ENCODE measurements around the gene NHS. TPM values are rescaled to one million over a fixed set of nuclear protein-coding genes. Genes with fewer than 3 reads are reported as not detected.

NHS gene
- total RNA-seq, 2 donors from 2014 or later: 6.0 to 7.3 TPM

- no peak overlapping the region for H3K9ac ChIP-seq (ENCODE audit: extremely low read depth, low read length, poor library complexity, severe bottlenecking)
- H3K4me3 ChIP-seq (ENCODE audit: low read length): no peak overlapping the region
- peaks cover 2% of the 10 kb centered on the region for H3K27me3 Mint-ChIP-seq (ENCODE audit: insufficient read depth)
- H3K4me3 Mint-ChIP-seq: no peak overlapping the region
- no peaks in the 10 kb centered on the region for H3K4me1 ChIP-seq (ENCODE audit: control insufficient read depth, insufficient read depth, low read length)
- no peaks in the 10 kb centered on the region for H3K27me3 ChIP-seq (ENCODE audit: control insufficient read depth, insufficient read depth, low read length, poor library complexity, severe bottlenecking)
- no peak overlapping the region for H3K27ac ChIP-seq (ENCODE audit: low read depth, low read length)
- H3K27ac Mint-ChIP-seq: no peak overlapping the region
- no peaks in the 10 kb centered on the region for H3K36me3 ChIP-seq (ENCODE audit: control insufficient read depth, insufficient read depth, low read length)
- WGBS, 2 experiments (ENCODE audit: insufficient coverage in 1 of 2, insufficient read length in 1 of 2): 93 to 100% methylated on average over 3 to 6 of the region's 6 CpGs
- H3K36me3 Mint-ChIP-seq (ENCODE audit: low read depth): no peaks in the 10 kb centered on the region
- H3K9me3 ChIP-seq (ENCODE audit: control insufficient read depth, low read length): no peaks in the 10 kb centered on the region
- DNase-seq: no peak
- H3K9me3 Mint-ChIP-seq: no peaks in the 10 kb centered on the region
- no peak for TF ChIP-seq CTCF (conservative IDR thresholded peaks at IDR 0.05)
- peaks cover 6% of the 10 kb centered on the region for H3K4me1 Mint-ChIP-seq
Measured at GRCh38 chrX:17470136-17470535, 95.1 kb downstream of the NHS start.

- peaks cover 10% of the 10 kb centered on the region for H3K4me1 Mint-ChIP-seq
- no peaks in the 10 kb centered on the region for H3K36me3 Mint-ChIP-seq (ENCODE audit: low read depth)
- H3K27me3 ChIP-seq (ENCODE audit: control insufficient read depth, insufficient read depth, low read length, poor library complexity, severe bottlenecking): no peaks in the 10 kb centered on the region
- no peak for TF ChIP-seq CTCF (conservative IDR thresholded peaks at IDR 0.05)
- 86% methylated on average over 1 of the region's 2 CpGs; no CpG with 5 or more reads in 1 of the 2 experiments for whole genome bisulfite sequencing, 2 experiments (ENCODE audit: insufficient coverage in 1 of 2, insufficient read length in 1 of 2)
- no peaks in the 10 kb centered on the region for H3K4me1 ChIP-seq (ENCODE audit: control insufficient read depth, insufficient read depth, low read length)
- H3K27ac Mint-ChIP-seq: no peak overlapping the region
- H3K4me3 Mint-ChIP-seq: no peak overlapping the region
- no peak overlapping the region for H3K9ac ChIP-seq (ENCODE audit: extremely low read depth, low read length, poor library complexity, severe bottlenecking)
- H3K27me3 Mint-ChIP-seq (ENCODE audit: insufficient read depth): peaks cover 2% of the 10 kb centered on the region
- no peaks in the 10 kb centered on the region for H3K36me3 ChIP-seq (ENCODE audit: control insufficient read depth, insufficient read depth, low read length)
- H3K4me3 ChIP-seq (ENCODE audit: low read length): no peak overlapping the region
- no peaks in the 10 kb centered on the region for H3K9me3 Mint-ChIP-seq
- DNase-seq: no peak
- H3K9me3 ChIP-seq (ENCODE audit: control insufficient read depth, low read length): no peaks in the 10 kb centered on the region
- no peak overlapping the region for H3K27ac ChIP-seq (ENCODE audit: low read depth, low read length)
Measured at GRCh38 chrX:17471121-17471520, 96.1 kb downstream of the NHS start.

- WGBS, 2 experiments (ENCODE audit: insufficient coverage in 1 of 2, insufficient read length in 1 of 2): 94 to 100% methylated on average over 1 to 3 of the region's 3 CpGs
- no peak for TF ChIP-seq CTCF (conservative IDR thresholded peaks at IDR 0.05)
- H3K27ac Mint-ChIP-seq: no peak overlapping the region
Measured at GRCh38 chrX:17471861-17472260, 96.9 kb downstream of the NHS start.

More at GRCh38 chrX:17471861-17472260, 96.9 kb downstream of the NHS start:
- no peak overlapping the region for H3K4me3 Mint-ChIP-seq
- H3K9me3 Mint-ChIP-seq: no peaks in the 10 kb centered on the region
- H3K9me3 ChIP-seq (ENCODE audit: control insufficient read depth, low read length): no peaks in the 10 kb centered on the region
- no peak overlapping the region for H3K9ac ChIP-seq (ENCODE audit: extremely low read depth, low read length, poor library complexity, severe bottlenecking)
- no peaks in the 10 kb centered on the region for H3K36me3 Mint-ChIP-seq (ENCODE audit: low read depth)
- DNase-seq: no peak
- H3K27ac ChIP-seq (ENCODE audit: low read depth, low read length): no peak overlapping the region
- H3K4me1 ChIP-seq (ENCODE audit: control insufficient read depth, insufficient read depth, low read length): no peaks in the 10 kb centered on the region
- no peak overlapping the region for H3K4me3 ChIP-seq (ENCODE audit: low read length)
- H3K27me3 ChIP-seq (ENCODE audit: control insufficient read depth, insufficient read depth, low read length, poor library complexity, severe bottlenecking): no peaks in the 10 kb centered on the region
- peaks cover 2% of the 10 kb centered on the region for H3K27me3 Mint-ChIP-seq (ENCODE audit: insufficient read depth)
- peaks cover 4% of the 10 kb centered on the region for H3K4me1 Mint-ChIP-seq
- no peaks in the 10 kb centered on the region for H3K36me3 ChIP-seq (ENCODE audit: control insufficient read depth, insufficient read depth, low read length)
